Subcutaneous adipose tissue (tissue), 4 donors: ENCODE measurements around the gene FNBP1L. TPM values are rescaled to one million over a fixed set of nuclear protein-coding genes. Genes with fewer than 3 reads are reported as not detected.

Experiments used
- total RNA-seq, 4 donors: library from RNA; depleted of rRNA; stranded (reverse); fragments of >200 nt; gene quantifications; one replicate each; pipeline ENCODE4 v1.1.0, GENCODE V29; 2016
- TF ChIP-seq, protein P1 (sequence below): fragments of 450-650 bp; IDR thresholded peaks from one replicate; pipeline ENCODE4 v1.5.1; 2016; ENCODE audit warnings: low read depth, mild to moderate bottlenecking, control low read depth, antibody characterized with exemption, moderate library complexity

FNBP1L gene
- total RNA-seq, 4 donors from 2014 or later = 30.1 to 53.1 (median 38.6) TPM

DNA sequence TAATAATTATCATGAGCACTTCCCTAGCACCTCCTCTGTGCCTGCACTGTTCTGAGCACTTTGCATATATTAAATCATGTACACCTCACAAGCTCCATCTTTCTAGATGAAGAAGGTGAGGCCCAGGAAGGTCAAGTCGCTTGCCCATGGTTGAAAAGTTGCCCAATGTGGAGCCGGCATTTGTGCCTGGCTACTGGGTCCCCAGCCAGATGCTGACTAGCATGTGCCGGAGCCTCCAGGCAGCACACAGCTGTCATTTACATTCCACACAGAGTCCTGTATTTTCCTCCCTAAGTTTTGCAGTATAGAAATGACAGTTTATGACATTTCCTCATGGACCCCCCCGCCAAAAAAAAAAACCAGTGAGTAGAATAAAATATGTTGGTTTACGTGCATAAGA lies 139.4 kb downstream of the FNBP1L start:
- TF ChIP-seq, protein P1, sequence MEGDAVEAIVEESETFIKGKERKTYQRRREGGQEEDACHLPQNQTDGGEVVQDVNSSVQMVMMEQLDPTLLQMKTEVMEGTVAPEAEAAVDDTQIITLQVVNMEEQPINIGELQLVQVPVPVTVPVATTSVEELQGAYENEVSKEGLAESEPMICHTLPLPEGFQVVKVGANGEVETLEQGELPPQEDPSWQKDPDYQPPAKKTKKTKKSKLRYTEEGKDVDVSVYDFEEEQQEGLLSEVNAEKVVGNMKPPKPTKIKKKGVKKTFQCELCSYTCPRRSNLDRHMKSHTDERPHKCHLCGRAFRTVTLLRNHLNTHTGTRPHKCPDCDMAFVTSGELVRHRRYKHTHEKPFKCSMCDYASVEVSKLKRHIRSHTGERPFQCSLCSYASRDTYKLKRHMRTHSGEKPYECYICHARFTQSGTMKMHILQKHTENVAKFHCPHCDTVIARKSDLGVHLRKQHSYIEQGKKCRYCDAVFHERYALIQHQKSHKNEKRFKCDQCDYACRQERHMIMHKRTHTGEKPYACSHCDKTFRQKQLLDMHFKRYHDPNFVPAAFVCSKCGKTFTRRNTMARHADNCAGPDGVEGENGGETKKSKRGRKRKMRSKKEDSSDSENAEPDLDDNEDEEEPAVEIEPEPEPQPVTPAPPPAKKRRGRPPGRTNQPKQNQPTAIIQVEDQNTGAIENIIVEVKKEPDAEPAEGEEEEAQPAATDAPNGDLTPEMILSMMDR = no peak

DNA sequence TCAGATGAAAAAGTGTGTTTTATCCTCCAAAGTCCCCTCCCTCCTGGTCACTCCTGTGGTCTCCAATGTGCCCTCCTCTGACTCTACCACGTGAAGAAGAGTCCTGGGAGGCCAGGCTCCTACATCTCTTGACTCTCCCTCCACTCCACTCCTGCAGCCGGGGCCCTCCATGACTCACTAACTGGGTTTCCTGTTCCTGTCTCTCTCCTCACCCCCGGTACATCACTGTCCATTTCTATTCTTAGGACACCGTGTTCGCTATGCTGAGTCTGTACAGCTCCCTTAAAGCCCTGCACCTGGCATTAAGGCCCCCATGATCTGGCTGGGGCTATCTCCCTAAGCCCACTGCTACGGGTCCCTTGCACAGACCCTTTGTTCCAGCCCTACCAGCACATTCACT lies 140.3 kb downstream of the FNBP1L start:
- TF ChIP-seq, protein P1 = no peak

DNA sequence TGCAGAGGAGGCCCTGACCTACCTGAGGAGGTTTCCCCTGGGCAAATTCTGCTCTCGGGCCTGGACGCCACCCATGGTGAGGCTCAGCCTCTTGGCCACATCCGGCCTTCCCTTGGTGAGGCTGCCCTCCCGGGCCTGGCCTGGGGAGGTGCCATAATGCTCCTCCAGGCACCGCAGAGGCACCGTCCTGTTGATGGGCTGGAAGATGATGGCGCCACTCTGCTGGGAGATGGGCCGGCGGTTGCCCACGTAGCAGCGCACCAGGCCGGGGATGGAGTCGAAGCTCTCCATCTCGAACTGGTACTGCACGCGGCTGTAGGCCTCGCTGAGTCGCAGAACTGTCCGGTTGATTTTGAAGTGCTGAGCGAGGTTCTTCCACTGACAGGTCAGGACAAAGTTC lies 141.0 kb downstream of the FNBP1L start:
- TF ChIP-seq, protein P1 = no peak

DNA sequence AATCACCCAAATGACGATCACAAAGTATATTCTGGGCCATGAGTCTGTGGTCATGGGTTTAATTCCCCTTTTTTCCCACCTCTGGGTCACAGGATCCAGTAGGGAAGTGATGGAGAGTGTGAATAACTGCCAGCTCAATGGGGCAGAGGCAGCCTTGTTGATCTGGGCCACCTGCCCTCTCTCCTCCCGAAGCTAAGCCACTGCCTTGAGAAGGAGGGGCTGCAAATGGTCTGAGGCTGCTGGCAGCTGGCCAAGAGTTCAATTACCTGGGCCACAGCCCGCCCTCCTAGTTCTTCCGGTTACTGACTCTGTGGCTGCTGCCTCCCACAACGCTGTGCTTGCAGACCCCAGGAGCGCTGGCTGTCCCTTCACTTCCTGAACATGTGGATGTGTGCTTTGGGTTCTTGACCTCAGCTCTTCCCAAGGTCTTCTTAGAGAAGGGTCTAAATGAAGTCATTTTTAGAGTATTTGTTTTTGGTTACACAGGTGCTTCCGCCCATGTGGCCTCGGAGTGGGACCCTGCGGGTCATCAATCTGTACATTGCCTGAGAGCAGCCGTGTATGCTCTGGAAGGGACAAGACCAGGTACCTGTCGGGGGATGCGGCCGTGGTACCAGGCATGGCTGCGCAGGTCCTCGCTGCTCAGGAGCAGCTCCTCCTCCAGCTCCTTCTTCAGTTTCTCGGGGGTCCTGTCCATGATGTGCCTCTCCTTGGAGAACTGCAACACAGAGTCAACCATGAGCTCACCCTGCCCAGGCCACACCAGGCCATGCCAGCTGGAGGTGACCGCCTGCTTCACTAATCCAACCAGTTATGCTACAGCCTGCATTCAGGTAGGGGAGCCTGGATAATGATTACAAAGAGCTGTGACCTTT lies 144.0 kb downstream of the FNBP1L start:
- TF ChIP-seq, protein P1 = no peak

DNA sequence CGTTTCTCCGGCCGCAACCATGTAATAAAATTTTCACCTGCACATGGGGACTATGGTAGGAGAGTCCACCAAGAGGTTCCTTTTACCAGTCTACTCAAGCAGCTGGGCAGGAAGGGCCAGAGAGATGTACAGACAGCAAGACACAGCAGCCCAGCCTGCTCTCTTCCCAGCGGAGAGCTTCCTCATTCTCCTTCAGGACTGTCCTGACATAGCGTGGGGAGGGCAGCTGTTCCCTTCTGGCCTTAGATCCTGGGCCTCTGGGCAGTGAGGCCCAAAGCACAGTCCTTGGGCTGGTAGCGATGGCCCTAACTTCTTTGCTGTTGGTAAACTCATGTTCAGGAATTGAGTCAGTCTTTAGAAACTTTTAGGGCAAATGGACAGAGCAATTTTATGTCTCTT lies 144.6 kb downstream of the FNBP1L start:
- TF ChIP-seq, protein P1 = no peak

DNA sequence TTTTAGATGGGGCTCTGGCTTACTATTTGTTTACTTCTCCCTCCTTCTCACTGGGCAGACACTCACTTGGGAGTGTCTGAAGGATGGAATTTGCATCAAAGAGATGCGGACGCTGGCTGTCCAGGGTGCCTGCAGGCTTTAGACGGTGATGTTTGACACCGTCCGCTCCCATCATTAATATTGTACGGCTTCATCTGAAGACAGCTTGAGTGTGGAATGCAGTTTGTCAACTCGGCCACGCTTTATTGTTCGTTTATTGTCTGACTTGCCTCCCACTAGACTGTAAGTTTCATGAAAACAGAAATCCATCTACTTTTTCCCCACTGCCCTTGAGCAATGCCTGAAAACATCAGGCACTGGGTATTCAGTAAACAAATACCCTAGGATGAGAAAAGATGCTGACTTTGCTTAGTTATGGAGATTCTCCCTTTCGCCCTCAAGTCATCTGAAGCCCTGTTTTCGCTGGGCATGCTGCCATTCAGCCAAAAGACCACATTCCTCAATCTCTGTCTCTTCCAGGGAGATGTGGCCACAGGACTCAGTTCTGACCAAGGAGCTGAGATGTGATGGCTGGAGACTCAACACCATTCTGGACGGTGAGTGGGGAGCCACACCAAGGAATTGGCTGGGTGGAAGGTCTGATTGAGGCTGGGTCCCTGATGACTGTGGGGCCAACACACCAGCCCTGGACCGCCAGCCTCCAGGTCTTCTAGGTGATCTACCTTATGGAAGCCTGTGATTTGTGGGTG lies 146.1 kb downstream of the FNBP1L start:
- TF ChIP-seq, protein P1 = no peak

DNA sequence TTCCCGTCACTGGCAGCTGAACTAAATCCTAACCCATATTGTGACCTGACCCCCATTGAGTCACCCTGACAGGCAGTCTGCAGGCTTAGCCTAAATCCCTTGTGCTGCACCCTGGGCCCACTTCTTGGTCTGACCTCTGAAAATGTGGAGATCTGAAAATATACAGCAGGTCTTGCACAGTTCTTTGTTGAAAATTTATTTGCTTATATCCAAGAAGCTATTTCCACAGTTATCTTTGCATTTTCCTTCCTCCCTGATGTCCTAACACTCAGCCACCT lies 146.6 kb downstream of the FNBP1L start:
- TF ChIP-seq, protein P1 = no peak
